Measurements from ENCODE around the gene MB. TPM values are rescaled to one million over a fixed set of nuclear protein-coding genes. Genes with fewer than 3 reads are reported as not detected.

The MB gene
- total RNA-seq, 1 experiment from 2014 or later: 0.30 TPM

- Histone ChIP-seq H3K9me3 (ENCODE audit: low read depth, low read length, poor library complexity, severe bottlenecking) (no peaks in the 10 kb centered on the region), H3K36me3 (ENCODE audit: insufficient read depth, low read length, poor library complexity, severe bottlenecking) (no peaks in the 10 kb centered on the region), H3K4me1 (ENCODE audit: insufficient read depth, low read length, poor library complexity, severe bottlenecking) (peaks cover 11% of the 10 kb centered on the region), H3K27me3 (replicated peaks; ENCODE audit: insufficient read depth, low read depth, low read length, poor library complexity) (no peaks in the 10 kb centered on the region), H3K27ac (ENCODE audit: low read depth, low read length, poor library complexity, severe bottlenecking) (no peak overlapping the region), H3K4me3 (ENCODE audit: low read depth, low read length, poor library complexity, severe bottlenecking) (no peak overlapping the region)
- CTCF ChIA-PET: no interaction called here
- POLR2A ChIA-PET (ENCODE audit: low non-redundant PET): no interaction called here
- intact Hi-C loops (cut with micrococcal nuclease; ENCODE audit: unreplicated experiment): no loop called here
- no peak for DNase-seq (ENCODE audit: low spot score)
- BruUV-seq (replicated peaks): no TSS peak
- TF ChIP-seq EZH2 (IDR thresholded peaks at IDR 0.05; ENCODE audit: borderline replicate concordance, low read depth, low read length, poor library complexity, severe bottlenecking) (no peak), CTCF (conservative IDR thresholded peaks at IDR 0.05; ENCODE audit: low read depth, low read length) (no peak)
These were observed 39.1 kb downstream of the MB start for GRCh38 chr22:35577799-35578659.

GRCh38 chr22:35576671-35577070 lies 40.5 kb downstream of the MB start:
- Histone ChIP-seq H3K4me3 (ENCODE audit: low read depth, low read length, poor library complexity, severe bottlenecking) (no peak overlapping the region), H3K27ac (ENCODE audit: low read depth, low read length, poor library complexity, severe bottlenecking) (no peak overlapping the region), H3K36me3 (ENCODE audit: insufficient read depth, low read length, poor library complexity, severe bottlenecking) (no peaks in the 10 kb centered on the region), H3K9me3 (ENCODE audit: low read depth, low read length, poor library complexity, severe bottlenecking) (no peaks in the 10 kb centered on the region), H3K27me3 (replicated peaks; ENCODE audit: insufficient read depth, low read depth, low read length, poor library complexity) (no peaks in the 10 kb centered on the region), H3K4me1 (ENCODE audit: insufficient read depth, low read length, poor library complexity, severe bottlenecking) (peaks cover 11% of the 10 kb centered on the region)
- no peak for TF ChIP-seq CTCF (conservative IDR thresholded peaks at IDR 0.05; ENCODE audit: low read depth, low read length)
- no peak for TF ChIP-seq EZH2 (IDR thresholded peaks at IDR 0.05; ENCODE audit: borderline replicate concordance, low read depth, low read length, poor library complexity, severe bottlenecking)
- ChIA-PET CTCF (interaction anchor here (0.6 kb wide), 1 partner anchor 601 kb away, joined by 5 read pairs; no protein-coding TSS in a partner anchor), POLR2A (ENCODE audit: low non-redundant PET) (no interaction called here)
- intact Hi-C loops (cut with micrococcal nuclease; ENCODE audit: unreplicated experiment): no loop called here
- no TSS peak for BruUV-seq (replicated peaks)
- no peak for DNase-seq (ENCODE audit: low spot score)

- ChIA-PET POLR2A (ENCODE audit: low non-redundant PET) (no interaction called here), CTCF (interaction anchor here (0.8 to 0.9 kb wide), 2 partner anchors 144 to 224 kb away, joined by 3 read pairs; no protein-coding TSS in a partner anchor)
- Histone ChIP-seq H3K27ac (ENCODE audit: low read depth, low read length, poor library complexity, severe bottlenecking) (no peak overlapping the region), H3K4me1 (ENCODE audit: insufficient read depth, low read length, poor library complexity, severe bottlenecking) (peaks cover 11% of the 10 kb centered on the region), H3K9me3 (ENCODE audit: low read depth, low read length, poor library complexity, severe bottlenecking) (no peaks in the 10 kb centered on the region), H3K27me3 (replicated peaks; ENCODE audit: insufficient read depth, low read depth, low read length, poor library complexity) (no peaks in the 10 kb centered on the region), H3K4me3 (ENCODE audit: low read depth, low read length, poor library complexity, severe bottlenecking) (no peak overlapping the region), H3K36me3 (ENCODE audit: insufficient read depth, low read length, poor library complexity, severe bottlenecking) (no peaks in the 10 kb centered on the region)
- BruUV-seq (replicated peaks): no TSS peak
- intact Hi-C loops (cut with micrococcal nuclease; ENCODE audit: unreplicated experiment): no loop called here
- peak; percentile 65 for DNase-seq (ENCODE audit: low spot score)
- no peak for TF ChIP-seq EZH2 (IDR thresholded peaks at IDR 0.05; ENCODE audit: borderline replicate concordance, low read depth, low read length, poor library complexity, severe bottlenecking)
- TF ChIP-seq CTCF (conservative IDR thresholded peaks at IDR 0.05; ENCODE audit: low read depth, low read length): peak; percentile 27; the same call in 1 of the 2 replicates
These were observed 41.9 kb downstream of the MB start for GRCh38 chr22:35575116-35575748.
